Measurements from ENCODE around the gene RTCA.
A peak's percentile ranks its signal among the peaks of the same experiment; 100 is the strongest.
"Not testable (repeated sequence)": the region's sequence is repeated elsewhere in the genome, so short reads cannot be mapped to it uniquely, and the experiment has no call there.

The RTCA gene

DNA sequence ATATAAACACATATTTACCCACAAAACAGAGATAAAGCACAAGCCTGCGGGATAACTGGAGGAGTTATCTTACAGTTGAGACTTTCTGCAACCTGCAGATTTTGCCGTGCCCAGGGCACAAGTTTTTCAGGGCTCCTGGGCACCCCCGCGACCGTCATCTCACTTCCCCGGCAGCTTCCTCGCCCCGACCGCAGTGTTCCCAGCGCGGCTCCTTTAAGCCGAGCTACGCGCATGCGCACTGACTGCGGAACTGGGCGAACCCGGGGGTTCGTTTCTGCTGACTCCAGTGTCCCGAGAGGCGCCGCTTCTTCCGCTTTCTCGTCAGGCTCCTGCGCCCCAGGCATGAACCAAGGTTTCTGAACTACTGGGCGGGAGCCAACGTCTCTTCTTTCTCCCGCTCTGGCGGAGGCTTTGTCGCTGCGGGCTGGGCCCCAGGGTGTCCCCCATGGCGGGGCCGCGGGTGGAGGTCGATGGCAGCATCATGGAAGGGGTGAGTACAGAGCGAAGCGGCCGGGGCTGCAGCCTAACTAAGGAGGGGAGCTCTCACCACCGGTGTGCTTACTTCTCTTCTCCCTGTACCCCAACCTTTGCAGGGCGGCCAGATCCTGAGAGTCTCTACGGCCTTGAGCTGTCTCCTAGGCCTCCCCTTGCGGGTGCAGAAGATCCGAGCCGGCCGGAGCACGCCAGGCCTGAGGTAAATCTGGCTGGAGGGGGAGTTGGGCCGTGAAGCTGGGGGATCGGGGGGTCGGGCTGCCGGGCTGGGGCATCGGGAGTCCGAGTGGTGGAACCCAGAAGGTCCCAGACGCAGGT is at the start of gene RTCA:
Gene RTCA, plus strand, starts transcription at position 286 of the 810 bp plus-strand sequence. Its CDS starts 160 bp downstream, at position 446.
- DNase-seq (ENCODE audit: low read depth in 2 of 2) = peak; percentile 86

GRCh38 chr1:100217834-100218233 is 48.2 kb upstream of the RTCA start:
- no peak for DNase-seq (ENCODE audit: low read depth in 2 of 2)

DNA sequence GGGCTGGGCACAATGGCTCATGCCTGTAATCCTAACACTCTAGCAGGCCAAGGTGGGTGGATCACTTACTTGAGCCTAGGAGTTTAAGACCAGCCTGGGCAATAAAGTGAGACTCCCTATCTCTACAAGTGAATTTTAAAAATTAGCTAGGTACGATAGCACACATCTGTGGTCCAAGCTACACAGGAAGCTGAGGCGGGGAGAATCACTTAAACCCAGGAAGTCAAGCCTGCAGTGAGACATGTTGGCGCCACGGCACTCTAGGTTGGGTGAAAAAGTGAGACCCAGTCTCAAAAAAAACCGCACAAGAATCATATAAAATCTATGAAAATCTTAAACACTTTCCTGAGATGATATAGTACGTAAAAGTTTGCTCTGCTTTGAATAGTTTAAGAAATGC is 46.6 kb upstream of the RTCA start:
- no peak for DNase-seq (ENCODE audit: low read depth in 2 of 2)

- DNase-seq (ENCODE audit: low read depth in 2 of 2) = no peak
Measured at GRCh38 chr1:100219883-100220282, 46.1 kb upstream of the RTCA start.

DNA sequence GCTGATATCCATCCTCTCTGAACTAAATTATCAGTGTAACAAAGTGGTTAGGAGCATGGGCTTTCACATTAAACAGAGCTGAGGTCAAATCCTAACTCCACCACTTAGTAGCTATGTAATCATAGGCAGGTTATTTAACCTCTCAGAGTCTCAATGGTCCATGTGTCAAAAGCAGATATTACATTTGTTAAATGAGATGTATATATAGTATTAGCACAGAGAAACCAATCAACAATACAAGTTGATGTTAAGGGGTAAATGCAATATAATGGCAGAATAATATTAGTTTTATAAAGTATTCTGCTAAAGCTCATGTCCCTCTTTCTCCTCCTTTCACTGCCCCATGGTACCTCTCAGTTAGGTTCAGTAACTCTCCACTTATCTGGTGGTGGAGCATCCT is 43.6 kb upstream of the RTCA start:
- DNase-seq (ENCODE audit: low read depth in 2 of 2) = no peak

DNA sequence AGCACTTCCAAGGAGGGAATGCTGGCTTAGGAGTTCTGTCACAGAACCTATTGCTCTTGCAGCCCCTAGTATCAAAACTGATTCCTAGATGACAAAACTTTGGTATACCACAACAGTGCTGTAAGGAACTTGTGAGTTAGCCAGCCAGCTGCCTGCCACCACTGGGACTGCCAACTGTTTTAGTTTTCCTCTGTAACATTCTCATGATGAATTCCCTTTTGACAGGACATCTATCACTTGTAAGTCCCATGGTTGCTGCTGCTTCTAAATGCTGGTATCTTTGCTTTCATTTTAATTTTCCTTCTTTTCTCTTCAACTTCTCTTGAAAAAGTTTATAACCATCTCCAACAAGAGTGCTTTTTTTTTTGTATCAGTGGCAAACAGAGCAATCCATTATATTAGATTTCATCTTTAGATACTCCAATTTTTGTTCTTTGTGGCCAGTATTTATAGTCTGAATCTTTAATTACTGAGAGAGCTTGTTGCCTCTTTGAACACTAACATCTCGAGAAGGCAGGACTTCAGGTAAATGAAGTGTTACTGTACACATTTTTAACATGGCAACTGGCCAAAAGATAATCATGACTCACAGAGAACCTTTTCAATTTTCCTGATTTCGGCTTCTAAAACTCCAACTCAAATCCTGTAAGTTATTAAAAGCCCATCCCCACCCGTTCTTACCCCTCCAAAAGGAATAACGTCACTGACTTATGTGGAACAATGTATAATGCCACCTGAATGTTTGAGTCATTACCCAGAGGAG is 36.2 kb upstream of the RTCA start:
- no peak for DNase-seq (ENCODE audit: low read depth in 2 of 2)

GRCh38 chr1:100230765-100231164 is 35.3 kb upstream of the RTCA start:
- DNase-seq (ENCODE audit: low read depth in 2 of 2) = no peak

GRCh38 chr1:100231721-100232120 is 34.3 kb upstream of the RTCA start:
- DNase-seq (ENCODE audit: low read depth in 2 of 2) = no peak

- DNase-seq (ENCODE audit: low read depth in 2 of 2) = no peak
Measured at GRCh38 chr1:100232156-100232555, 33.9 kb upstream of the RTCA start.

DNA sequence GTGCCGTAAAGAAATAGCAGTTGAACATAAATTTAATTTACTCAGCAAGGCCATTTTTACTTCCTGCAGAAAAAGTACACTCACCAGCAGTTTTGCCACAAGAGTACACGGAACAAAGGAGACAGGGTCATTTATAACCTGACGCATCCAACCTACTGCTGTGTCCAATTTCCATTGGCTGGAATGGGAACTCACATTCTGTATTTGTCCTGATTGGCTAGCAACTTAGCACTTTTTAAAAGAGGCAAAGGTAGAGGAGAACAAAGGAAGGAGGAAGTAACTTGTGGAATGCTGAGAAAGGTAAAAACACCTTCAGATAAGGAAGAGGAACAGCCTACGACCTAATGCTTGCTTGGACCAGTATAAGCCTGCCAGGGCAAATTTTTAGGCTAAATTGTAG is 32.5 kb upstream of the RTCA start:
- not testable (repeated sequence) for DNase-seq (ENCODE audit: low read depth in 2 of 2)

GRCh38 chr1:100234432-100234831 is 31.6 kb upstream of the RTCA start:
- DNase-seq (ENCODE audit: low read depth in 2 of 2) = no peak

- DNase-seq (ENCODE audit: low read depth in 2 of 2) = no peak
Measured at GRCh38 chr1:100237091-100237490, 28.9 kb upstream of the RTCA start.

- no peak for DNase-seq (ENCODE audit: low read depth in 2 of 2)
Measured at GRCh38 chr1:100239961-100240360, 26.1 kb upstream of the RTCA start.

GRCh38 chr1:100240631-100241030 is 25.4 kb upstream of the RTCA start:
- no peak for DNase-seq (ENCODE audit: low read depth in 2 of 2)

DNA sequence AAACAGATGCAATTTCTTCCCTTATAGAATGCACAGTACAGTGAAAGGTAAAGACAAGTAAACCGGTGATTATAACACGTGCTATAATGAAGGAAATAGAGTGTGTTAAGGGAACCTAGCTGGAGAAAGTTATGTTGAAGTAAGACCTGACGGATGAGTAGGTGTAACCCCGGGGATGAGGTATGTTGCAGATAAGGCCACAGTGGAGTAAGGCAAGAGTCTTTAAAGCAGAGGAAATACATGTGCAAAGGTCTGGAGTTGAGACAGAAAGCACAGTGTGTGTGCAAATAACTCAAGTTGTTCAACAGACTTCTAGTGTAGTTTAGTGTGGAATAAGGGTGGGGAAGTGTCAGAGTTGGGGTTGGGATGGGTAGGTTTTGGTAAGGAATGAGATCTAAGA is 19.3 kb upstream of the RTCA start:
- no peak for DNase-seq (ENCODE audit: low read depth in 2 of 2)

- DNase-seq (ENCODE audit: low read depth in 2 of 2) = no peak
Measured at GRCh38 chr1:100249155-100249536, 16.9 kb upstream of the RTCA start.

DNA sequence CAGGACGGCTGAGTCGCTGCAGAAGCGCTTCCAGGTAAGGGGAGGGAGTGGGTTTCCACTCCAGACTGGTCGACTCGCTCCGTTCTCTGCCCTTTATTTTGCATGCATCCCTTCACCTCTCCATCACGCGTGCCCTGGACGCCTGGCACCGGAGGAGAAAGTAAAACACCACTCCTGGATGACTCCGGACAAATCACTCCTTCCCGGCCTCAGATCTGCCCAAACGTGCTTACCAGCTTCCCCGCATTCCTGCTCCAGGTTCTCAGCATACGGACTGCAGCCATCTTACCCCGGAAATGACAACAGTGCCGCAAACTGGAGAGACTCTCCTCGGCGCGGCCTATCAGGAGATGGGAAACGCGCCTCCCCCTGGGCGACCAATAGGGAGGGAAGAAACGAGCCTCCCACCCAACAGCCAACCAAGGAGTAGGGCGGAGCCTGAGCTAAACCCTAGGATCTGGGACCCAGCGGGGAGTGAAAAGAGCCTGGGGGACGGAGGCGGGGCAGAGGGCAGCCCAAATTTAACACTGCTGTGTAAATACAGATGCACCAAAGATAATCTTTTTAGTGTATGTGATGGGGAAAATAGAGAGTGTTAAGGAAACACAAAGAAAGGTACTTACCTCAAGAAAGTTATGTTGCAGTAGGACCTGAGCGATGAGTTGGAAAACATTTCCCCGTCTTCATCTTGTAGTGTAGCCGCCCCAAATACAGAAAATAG is 16.3 kb upstream of the RTCA start, which contains the start of gene DBT:
Gene DBT, minus strand, starts transcription at position 298 of the 721 bp plus-strand sequence. Its CDS starts 14 bp downstream, at position 284.
- peak; percentile 68 to 74 for DNase-seq (ENCODE audit: low read depth in 2 of 2)

DNA sequence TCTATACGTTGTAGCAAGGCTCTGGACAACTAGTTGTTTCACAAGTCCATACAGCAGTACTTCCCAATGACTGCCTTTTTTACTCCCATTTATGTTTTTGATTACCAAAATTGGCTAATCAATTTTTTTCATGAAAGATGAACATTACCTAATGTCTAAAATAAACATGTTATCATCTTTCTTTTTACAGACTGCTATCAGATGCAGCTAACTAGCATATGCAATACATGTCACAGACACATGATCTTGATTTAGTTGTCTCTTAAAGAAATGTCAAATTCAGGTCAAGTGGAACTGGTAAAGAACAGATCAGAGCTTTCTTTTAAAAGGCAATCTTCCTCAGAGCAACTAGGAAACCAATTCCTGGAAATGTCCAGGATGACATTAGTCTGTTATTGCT is 15.8 kb upstream of the RTCA start:
- no peak for DNase-seq (ENCODE audit: low read depth in 2 of 2)

DNA sequence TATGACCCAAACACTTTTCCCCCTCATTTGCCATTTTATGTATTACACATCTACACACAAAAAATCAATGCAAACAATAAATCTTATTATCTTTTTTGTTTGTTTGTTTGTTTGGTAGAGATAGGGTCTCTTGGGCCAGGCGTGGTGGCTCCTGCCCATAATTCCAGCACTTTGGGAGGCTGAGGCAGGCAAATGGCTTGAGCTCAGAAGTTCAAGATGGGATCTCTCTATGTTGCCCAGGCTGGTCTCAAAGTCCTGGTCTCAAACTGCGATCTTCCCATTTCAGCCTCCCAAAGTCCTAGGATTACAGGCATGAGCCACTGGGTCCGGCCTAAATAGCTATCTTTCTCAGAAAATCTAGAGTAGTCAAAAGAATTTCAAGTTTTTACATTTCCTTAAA is 15.2 kb upstream of the RTCA start:
- DNase-seq (ENCODE audit: low read depth in 2 of 2) = no peak

DNA sequence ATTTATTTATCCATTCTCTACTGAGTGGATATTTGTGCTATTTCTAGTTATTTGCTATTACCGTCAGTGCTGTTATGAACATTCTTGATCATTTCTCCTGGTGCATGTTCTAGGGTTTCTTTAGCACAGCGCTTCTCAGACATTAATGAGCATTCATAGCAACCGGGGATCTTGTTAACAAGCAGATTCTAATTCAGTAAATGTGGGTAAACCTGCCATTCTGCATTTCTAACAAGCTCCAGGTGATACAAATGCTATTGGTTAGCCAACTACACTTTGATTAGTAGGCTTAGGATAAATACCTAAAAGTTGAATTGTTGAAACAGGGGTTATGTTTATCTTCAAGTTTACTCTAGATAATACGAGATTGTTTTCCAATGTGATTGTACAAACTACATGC is 13.1 kb upstream of the RTCA start:
- no peak for DNase-seq (ENCODE audit: low read depth in 2 of 2)

DNA sequence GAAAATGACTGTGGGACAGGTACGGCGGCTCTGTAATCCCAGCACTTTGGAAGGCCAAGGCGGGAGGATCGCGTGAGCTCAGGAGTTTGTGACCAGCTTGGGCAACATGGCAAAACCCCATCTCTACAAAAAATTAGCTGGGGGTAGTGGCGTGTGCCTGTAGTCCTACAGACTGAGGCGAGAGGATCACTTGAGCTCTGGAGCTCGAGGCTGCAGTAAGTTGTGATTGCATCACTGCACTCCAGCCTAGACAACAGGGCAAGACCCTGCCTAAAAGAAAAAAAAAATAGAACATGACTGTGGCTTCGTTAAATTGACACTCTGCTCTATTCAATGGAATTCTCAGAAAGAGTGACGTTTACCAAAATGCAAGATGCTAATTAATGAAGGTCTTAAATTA is 12.5 kb upstream of the RTCA start:
- no peak for DNase-seq (ENCODE audit: low read depth in 2 of 2)

DNA sequence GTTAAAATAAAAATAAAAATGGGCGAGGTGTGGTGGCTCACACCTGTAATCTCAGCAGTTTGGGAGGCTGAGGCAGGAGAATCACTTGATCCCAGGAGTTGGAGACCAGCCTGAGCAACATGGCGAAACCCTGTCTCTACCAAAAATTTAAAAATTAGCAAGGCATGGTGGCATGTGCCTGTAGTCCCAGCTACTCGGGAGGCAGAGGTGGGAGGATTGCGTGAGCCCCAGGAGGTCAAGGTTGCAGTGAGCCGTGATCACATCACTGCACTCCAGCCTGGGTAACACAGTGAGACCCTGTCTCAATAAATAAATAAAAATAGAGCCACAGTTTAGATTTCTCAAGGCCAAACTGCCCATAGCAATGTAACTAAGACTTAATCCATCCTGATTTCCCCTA is 9.7 kb upstream of the RTCA start:
- not testable (repeated sequence) for DNase-seq (ENCODE audit: low read depth in 2 of 2)

Data from stimulated activated CD4-positive, alpha-beta T cell treated with anti-CD3 and anti-CD28 coated beads, Interleukin-1b, Interleukin-23, amount 100 ng/mL, for 1 hour (primary cell).